Left cardiac atrium (tissue), 4 donors: ENCODE results near the gene SLC30A5. TPM values are rescaled to one million over a fixed set of nuclear protein-coding genes. Genes with fewer than 3 reads are reported as not detected.
"Not testable (repeated sequence)": the region's sequence is repeated elsewhere in the genome, so short reads cannot be mapped to it uniquely, and the experiment has no call there.

Experiments used
- ATAC-seq, 2 donors: fragments of 200-7000 bp; cut with Tn5 transposase; one replicate each; pipeline ENCODE4 v1.9.1; 2020; ENCODE audit warnings: mild to moderate bottlenecking in 2 of 2, moderate library complexity in 2 of 2
- DNase-seq: peaks from one replicate; pipeline ENCODE4 v3.0.0-alpha.2; 2020
- intact Hi-C, 2 donors: fragments of 100-400 bp; cut with DNase I; formaldehyde crosslinking; loops; one replicate each; pipeline versions ENCODE4 v1.14.1 to v1.15.1; 2022 to 2023
- total RNA-seq, 2 donors: library from RNA; stranded (reverse); fragmentation: NEBNext Ultra II Directional; extraction: Animal tissue kit (Norgen Biotek cat#: 25700); gene quantifications; one replicate each; pipeline ENCODE4 v1.2.1, GENCODE V29; 2021
- donor health status: DM: no; HTN: yes; CAD: no.
- donor health status: DM: no; HTN: yes; CAD: no; lungs with severe emphysema.
- donor health status: DM: yes; HTN: yes; CAD: no.
- donor health status: Dilated cardiomyopathy.

The SLC30A5 gene
- total RNA-seq, 2 donors from 2014 or later = 35.2 to 48.3 TPM

GRCh38 chr5:69092969-69093368 is 845 bp upstream of the SLC30A5 start:
- ATAC-seq (no peak), DNase-seq (no peak)
- intact Hi-C loops = loop anchor here in 1 of 2 donors (5.0 to 10.0 kb wide), 3 partner anchors 142 to 274 kb away; partner anchors contain the start of genes AK6, CCDC125, CDK7 and RAD17

- no peak for ATAC-seq
- DNase-seq = no peak
- intact Hi-C loops = loop anchor here in 1 of 2 donors (10.0 kb wide), 2 partner anchors 135 to 235 kb away; partner anchors contain the start of genes CCDC125 and CDK7
Measured at GRCh38 chr5:69099302-69099701, 5.5 kb downstream of the SLC30A5 start.

- DNase-seq = no peak
- ATAC-seq = no peak
- intact Hi-C loops = no loop called here
Measured at GRCh38 chr5:69103521-69103920, 9.7 kb downstream of the SLC30A5 start.

- intact Hi-C loops = no loop called here
- DNase-seq (no peak), ATAC-seq (no peak)
Measured at GRCh38 chr5:69105996-69106906, 12.4 kb downstream of the SLC30A5 start.

- DNase-seq, ATAC-seq, intact Hi-C loops: not testable (repeated sequence)
Measured at GRCh38 chr5:69108367-69108766, 14.6 kb downstream of the SLC30A5 start.

- intact Hi-C loops = no loop called here
- ATAC-seq (no peak), DNase-seq (no peak)
Measured at GRCh38 chr5:69113851-69114250, 20.0 kb downstream of the SLC30A5 start.

- intact Hi-C loops = no loop called here
- no peak for DNase-seq
- no peak for ATAC-seq
Measured at GRCh38 chr5:69115526-69115925, 21.7 kb downstream of the SLC30A5 start.

- DNase-seq = no peak
- ATAC-seq = no peak
- intact Hi-C loops = no loop called here
Measured at GRCh38 chr5:69129413-69129812, 35.6 kb downstream of the SLC30A5 start.

GRCh38 chr5:69130241-69130640 is 36.4 kb downstream of the SLC30A5 start:
- ATAC-seq = no peak
- intact Hi-C loops = no loop called here
- no peak for DNase-seq

- intact Hi-C loops = no loop called here
- no peak for ATAC-seq
- DNase-seq = no peak
Measured at GRCh38 chr5:69131304-69131703, 37.5 kb downstream of the SLC30A5 start.

GRCh38 chr5:69134126-69134525 is 40.3 kb downstream of the SLC30A5 start:
- ATAC-seq = no peak
- no peak for DNase-seq
- intact Hi-C loops = no loop called here

GRCh38 chr5:69136293-69136692 is 42.5 kb downstream of the SLC30A5 start:
- intact Hi-C loops = no loop called here
- DNase-seq (no peak), ATAC-seq (no peak)

- intact Hi-C loops, ATAC-seq, DNase-seq: not testable (repeated sequence)
Measured at GRCh38 chr5:69137208-69137607, 43.4 kb downstream of the SLC30A5 start.

GRCh38 chr5:69137807-69138206 is 44.0 kb downstream of the SLC30A5 start:
- ATAC-seq = no peak

GRCh38 chr5:69138766-69139165 is 45.0 kb downstream of the SLC30A5 start:
- ATAC-seq = no peak
- no peak for DNase-seq
- intact Hi-C loops = no loop called here

More at GRCh38 chr5:69137807-69138206, 44.0 kb downstream of the SLC30A5 start:
- intact Hi-C loops = no loop called here
- no peak for DNase-seq

GRCh38 chr5:69140239-69140638 is 46.4 kb downstream of the SLC30A5 start:
- DNase-seq, ATAC-seq, intact Hi-C loops: not testable (repeated sequence)

- ATAC-seq = no peak
- intact Hi-C loops = no loop called here
- DNase-seq = no peak
Measured at GRCh38 chr5:69140827-69141226, 47.0 kb downstream of the SLC30A5 start.

- DNase-seq, intact Hi-C loops, ATAC-seq: not testable (repeated sequence)
Measured at GRCh38 chr5:69148576-69148975, 54.8 kb downstream of the SLC30A5 start.

GRCh38 chr5:69148981-69149675 is 55.3 kb downstream of the SLC30A5 start:
- ATAC-seq = no peak
- no peak for DNase-seq
- intact Hi-C loops = no loop called here

- DNase-seq (no peak), ATAC-seq (no peak)
- intact Hi-C loops = no loop called here
Measured at GRCh38 chr5:69149676-69150010, 55.8 kb downstream of the SLC30A5 start.
